Activated CD8-positive, alpha-beta memory T cell treated with anti-CD3 and anti-CD28 coated beads, Interleukin-2, amount 50 U/mL, for 48 hours (primary cell): ENCODE results near the gene LY6G6D.

Source experiments
- DNase-seq: peaks from one replicate; pipeline ENCODE4 v3.0.0-alpha.2; 2020

The LY6G6D gene

GRCh38 chr6:31767096-31767645 lies 52.0 kb downstream of the LY6G6D start:
- DNase-seq: no peak
